Endothelial cell of umbilical vein (primary cell): ENCODE measurements around the gene THEM5. TPM values are rescaled to one million over a fixed set of nuclear protein-coding genes. Genes with fewer than 3 reads are reported as not detected.

Experiments used
- BruUV-seq: library from RNA; stranded (reverse); fragments of 400-500 nt; replicated peaks from 2 replicates; lab custom pipeline; 2021; lab: Mats Ljungman, UMichigan
- CTCF ChIA-PET: fragments of 300-600, 350-600 bp; sonication (Branson Sonifier 250); formaldehyde crosslinking; loops from one replicate; lab custom pipeline; 2021; ENCODE audit warnings: antibody characterized with exemption, inconsistent platforms; lab: Charles Lee
- POLR2A ChIA-PET: fragments of 300-600, 350-600 bp; sonication (Branson Sonifier 250); formaldehyde crosslinking; loops from one replicate; lab custom pipeline; 2021; ENCODE audit warnings: antibody characterized with exemption, inconsistent platforms; lab: Charles Lee
- DNase-seq: peaks from one replicate; pipeline ENCODE4 v3.0.0-alpha.2; 2011; ENCODE audit warnings: low read depth, low spot score
- FAIRE-seq: peaks from 2 replicates; lab custom pipeline; 2011; peaks lifted over from hg19 to GRCh38; lab: Jason Lieb, UNC
- H2AFZ ChIP-seq: 2 replicates; pipeline ENCODE4 v1.6.0; 2012; ENCODE audit warnings: low read depth, low read length, control low read depth, inconsistent platforms
- H3K27ac ChIP-seq: 2 replicates; pipeline ENCODE4 v1.5.1; 2011; ENCODE audit warnings: low read depth, mild to moderate bottlenecking, control low read depth, low read length, moderate library complexity; ENCODE audit not compliant: insufficient read depth
- H3K27me3 ChIP-seq, 2 experiments: 2 replicates each; pipeline versions ENCODE4 v1.6.0 to v1.6.1; 2011; ENCODE audit warnings: low read length in 2 of 2, mixed read lengths in 1 of 2; ENCODE audit not compliant: control insufficient read depth in 2 of 2, insufficient read depth in 2 of 2
- H3K36me3 ChIP-seq, 2 experiments: 2 replicates in 1 of 2; 3 replicates in 1 of 2; pipeline ENCODE4 v1.5.1; 2011; ENCODE audit warnings: low read length in 2 of 2, mild to moderate bottlenecking in 1 of 2, moderate library complexity in 1 of 2; ENCODE audit not compliant: control insufficient read depth in 2 of 2, insufficient read depth in 2 of 2; ENCODE audit errors: extremely low read depth in 1 of 2
- H3K4me1 ChIP-seq: 3 replicates; pipeline ENCODE4 v1.5.1; 2011; ENCODE audit warnings: mild to moderate bottlenecking, low read length; ENCODE audit not compliant: control insufficient read depth, insufficient read depth; ENCODE audit errors: extremely low read depth
- H3K4me2 ChIP-seq: 2 replicates; pipeline ENCODE4 v1.6.1; 2011; ENCODE audit warnings: low read length, control low read depth, mixed read lengths; ENCODE audit not compliant: insufficient read depth
- H3K4me3 ChIP-seq, 3 experiments: fragments of 200-600 bp in 1 of 3; sonication (generic), shearing (Covaris generic) in 1 of 3; replicated peaks in 1 of 3; 2 replicates each; pipeline ENCODE4 v1.5.1; 2011 to 2016; ENCODE audit warnings: control low read depth in 3 of 3, low read length in 3 of 3, mild to moderate bottlenecking in 2 of 3, inconsistent platforms in 1 of 3, low read depth in 1 of 3, moderate library complexity in 1 of 3; ENCODE audit not compliant: insufficient read depth in 1 of 3
- H3K79me2 ChIP-seq: 2 replicates; pipeline ENCODE4 v1.6.0; 2012; ENCODE audit warnings: low read length, inconsistent platforms; ENCODE audit not compliant: control insufficient read depth, insufficient read depth
- H3K9ac ChIP-seq: replicated peaks from 2 replicates; pipeline ENCODE3; 2011; ENCODE audit warnings: low read length, control low read depth; ENCODE audit not compliant: insufficient read depth; ENCODE audit errors: extremely low read depth
- H3K9me1 ChIP-seq: replicated peaks from 3 replicates; pipeline ENCODE4 v1.6.0; 2011; ENCODE audit warnings: mild to moderate bottlenecking, low read length; ENCODE audit not compliant: control insufficient read depth, insufficient read depth; ENCODE audit errors: extremely low read depth
- H3K9me3 ChIP-seq: replicated peaks from 2 replicates; pipeline ENCODE4 v1.5.1; 2012; ENCODE audit warnings: low read length, inconsistent platforms; ENCODE audit not compliant: control insufficient read depth, insufficient read depth
- H4K20me1 ChIP-seq: replicated peaks from 2 replicates; pipeline ENCODE3; 2011; ENCODE audit warnings: mild to moderate bottlenecking, low read length; ENCODE audit not compliant: control insufficient read depth, insufficient read depth; ENCODE audit errors: extremely low read depth
- EZH2 ChIP-seq: IDR thresholded peaks from 2 replicates; pipeline ENCODE4 v1.6.1; 2012; ENCODE audit warnings: borderline replicate concordance, low read depth, mild to moderate bottlenecking, moderate library complexity, low read length, inconsistent platforms; ENCODE audit not compliant: severe bottlenecking
- FOS ChIP-seq: IDR thresholded peaks from 2 replicates; pipeline ENCODE4 v1.6.1; 2011; ENCODE audit warnings: mild to moderate bottlenecking, low read length, moderate library complexity, borderline replicate concordance; ENCODE audit not compliant: insufficient read depth
- GATA2 ChIP-seq: IDR thresholded peaks from 2 replicates; pipeline ENCODE4 v1.7.0; 2011; ENCODE audit warnings: low read depth, mild to moderate bottlenecking, moderate library complexity, mixed read lengths, low read length; ENCODE audit not compliant: insufficient read length, insufficient read depth
- JUN ChIP-seq: IDR thresholded peaks from 2 replicates; pipeline ENCODE4 v1.6.1; 2011; ENCODE audit warnings: borderline replicate concordance, low read depth; ENCODE audit not compliant: insufficient read length, insufficient read depth
- MYC ChIP-seq: IDR thresholded peaks from one replicate; pipeline ENCODE4 v1.6.1; 2011; ENCODE audit warnings: mild to moderate bottlenecking, low read depth, low read length
- POLR2AphosphoS5 ChIP-seq: IDR thresholded peaks from 2 replicates; pipeline ENCODE4 v1.6.1; 2012; ENCODE audit warnings: low read depth, mild to moderate bottlenecking, control low read depth, low read length, moderate library complexity; ENCODE audit not compliant: insufficient read depth
- dilution Hi-C: fragments of 300-500 bp; cut with MboI; formaldehyde crosslinking; loops from one replicate; pipeline ENCODE4 v1.15.0; 2019; ENCODE audit warnings: low sequenced_read_pairs; ENCODE audit not compliant: extremely low pct_ligation_motif_present
- intact Hi-C: fragments of 100-400 bp; cut with micrococcal nuclease; formaldehyde crosslinking; loops from one replicate; pipeline ENCODE4 v1.10.0; 2022
- polyA plus RNA-seq, 4 experiments: library from polyadenylated mRNA; depleted of rRNA in 3 of 4; stranded (reverse) in 3 of 4; unstranded in 1 of 4; fragments of >200 nt; gene quantifications; 2 replicates each; pipeline versions ENCODE4 v1.2.1 to v1.2.3, GENCODE V29; 2011 to 2012; ENCODE audit warnings: missing spikeins in 1 of 4
- total RNA-seq: library from RNA; stranded (reverse); gene quantifications from 2 replicates; pipeline ENCODE4 v1.2.3, GENCODE V29; 2021
- TF ChIP-seq, protein P1 (sequence below): IDR thresholded peaks from 2 replicates; pipeline ENCODE4 v1.6.1; 2011; ENCODE audit not compliant: insufficient read depth, insufficient read length
- TF ChIP-seq, protein P2 (sequence below), 2 donors: IDR thresholded peaks; 1 replicate in 1 of 2; 2 replicates in 1 of 2; pipeline ENCODE4 v1.5.1; 2011; ENCODE audit warnings: low read length in 2 of 2, mild to moderate bottlenecking in 2 of 2, moderate library complexity in 2 of 2, control low read depth in 1 of 2, inconsistent platforms in 1 of 2, low read depth in 1 of 2; ENCODE audit not compliant: insufficient read depth in 1 of 2; ENCODE audit errors: extremely low read depth in 1 of 2

THEM5 gene
- total and polyA plus RNA-seq, 2 donors (not counting 3 experiments of a cell fraction or from before 2014, with no cell fraction given), result not detected

DNA sequence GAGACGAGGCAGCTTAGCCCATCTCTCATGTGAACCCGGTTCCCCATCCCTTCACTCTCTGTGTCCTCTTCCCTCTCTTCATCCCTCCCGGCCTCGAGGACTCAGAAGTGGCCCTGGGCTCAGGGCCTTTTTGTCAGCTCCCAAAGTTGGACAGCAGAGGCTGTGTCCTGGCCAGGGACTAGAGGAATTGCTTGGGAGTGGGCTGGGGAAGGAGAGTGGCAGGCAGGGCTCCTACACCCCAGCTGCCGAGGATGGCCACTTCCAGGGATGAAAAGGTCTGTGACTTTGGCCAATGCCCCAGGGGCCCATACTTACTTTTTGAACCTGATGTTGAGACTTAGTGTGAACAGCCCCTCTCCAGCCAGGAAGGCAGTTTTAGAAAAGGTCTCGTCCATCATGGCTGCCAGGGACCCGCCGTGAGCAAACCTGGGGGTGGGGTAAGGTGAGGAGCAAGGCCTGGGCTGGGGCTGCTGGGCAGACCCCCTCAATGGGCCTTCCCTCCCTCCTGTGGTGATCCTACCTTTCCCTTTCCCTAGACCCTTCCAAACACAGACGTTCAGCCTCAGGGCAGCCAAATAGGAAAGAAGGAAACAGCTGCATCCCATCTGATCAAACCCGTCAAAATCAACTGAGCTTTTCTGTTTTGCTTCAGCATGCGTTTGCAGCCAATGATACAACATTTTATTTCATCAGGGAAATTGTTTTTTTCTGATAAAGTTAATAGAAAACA, 5.5 kb downstream of the THEM5 start:
- no TSS peak for BruUV-seq
- FAIRE-seq, result peak; percentile 97
- POLR2A ChIA-PET, result no interaction called here

DNA sequence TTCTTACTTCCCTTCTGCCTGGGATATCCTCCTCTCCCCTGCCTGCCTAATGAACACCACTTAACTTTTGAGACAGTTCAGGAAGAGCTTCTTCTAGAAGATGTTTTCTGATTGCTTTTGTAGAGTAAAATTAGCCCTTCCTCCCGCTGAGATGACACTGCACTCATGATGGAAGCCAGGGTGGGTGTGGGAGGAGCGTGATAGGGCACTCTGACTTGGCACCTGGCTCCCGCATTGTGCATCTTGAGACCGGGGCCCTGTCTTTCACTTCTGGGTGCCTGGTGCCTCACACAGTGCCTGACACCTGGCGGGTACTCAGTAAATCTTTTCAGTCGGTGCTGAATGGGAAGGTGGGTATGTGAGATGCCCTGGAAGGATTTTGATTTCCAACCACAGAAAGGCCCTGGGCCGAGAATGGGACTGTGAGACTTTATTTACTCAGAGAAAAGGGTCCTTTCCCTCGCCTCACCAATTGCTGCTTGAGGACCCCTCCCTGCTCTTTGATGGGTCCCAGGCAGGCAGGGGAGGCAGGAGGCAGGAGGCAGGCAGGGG, 6.8 kb downstream of the THEM5 start:
- TF ChIP-seq, protein P1, sequence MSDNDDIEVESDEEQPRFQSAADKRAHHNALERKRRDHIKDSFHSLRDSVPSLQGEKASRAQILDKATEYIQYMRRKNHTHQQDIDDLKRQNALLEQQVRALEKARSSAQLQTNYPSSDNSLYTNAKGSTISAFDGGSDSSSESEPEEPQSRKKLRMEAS, result no peak
- TF ChIP-seq, protein P2, sequence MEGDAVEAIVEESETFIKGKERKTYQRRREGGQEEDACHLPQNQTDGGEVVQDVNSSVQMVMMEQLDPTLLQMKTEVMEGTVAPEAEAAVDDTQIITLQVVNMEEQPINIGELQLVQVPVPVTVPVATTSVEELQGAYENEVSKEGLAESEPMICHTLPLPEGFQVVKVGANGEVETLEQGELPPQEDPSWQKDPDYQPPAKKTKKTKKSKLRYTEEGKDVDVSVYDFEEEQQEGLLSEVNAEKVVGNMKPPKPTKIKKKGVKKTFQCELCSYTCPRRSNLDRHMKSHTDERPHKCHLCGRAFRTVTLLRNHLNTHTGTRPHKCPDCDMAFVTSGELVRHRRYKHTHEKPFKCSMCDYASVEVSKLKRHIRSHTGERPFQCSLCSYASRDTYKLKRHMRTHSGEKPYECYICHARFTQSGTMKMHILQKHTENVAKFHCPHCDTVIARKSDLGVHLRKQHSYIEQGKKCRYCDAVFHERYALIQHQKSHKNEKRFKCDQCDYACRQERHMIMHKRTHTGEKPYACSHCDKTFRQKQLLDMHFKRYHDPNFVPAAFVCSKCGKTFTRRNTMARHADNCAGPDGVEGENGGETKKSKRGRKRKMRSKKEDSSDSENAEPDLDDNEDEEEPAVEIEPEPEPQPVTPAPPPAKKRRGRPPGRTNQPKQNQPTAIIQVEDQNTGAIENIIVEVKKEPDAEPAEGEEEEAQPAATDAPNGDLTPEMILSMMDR (IDR thresholded peaks at IDR 0.05; ENCODE audit: extremely low read depth in 1 of 2, insufficient read depth in 1 of 2, low read depth in 1 of 2, low read length in 2 of 2), result no peak
- TF ChIP-seq MYC (no peak), POLR2AphosphoS5 (no peak), JUN (no peak), EZH2 (no peak), GATA2 (no peak)
- no TSS peak for BruUV-seq
- H3K4me1 ChIP-seq, result peaks cover 17% of the 10 kb centered on the region
- H4K20me1 ChIP-seq, result no peaks in the 10 kb centered on the region
- H2AFZ ChIP-seq, result no peak overlapping the region
- no peak overlapping the region for H3K27ac ChIP-seq
- H3K27me3 ChIP-seq, result peaks cover 3 to 6% of the 10 kb centered on the region in 2 experiments
- no peak overlapping the region for H3K9ac ChIP-seq
- ChIA-PET CTCF (interaction anchor here (0.6 to 3.6 kb wide), 6 partner anchors 12 to 155 kb away, joined by 3 to 22 read pairs (median 4); partner anchors contain the start of gene TDRKH), POLR2A (no interaction called here)
- H3K79me2 ChIP-seq, result no peaks in the 10 kb centered on the region
- no peaks in the 10 kb centered on the region for H3K9me3 ChIP-seq
- FAIRE-seq (no peak), DNase-seq (no peak)
- dilution Hi-C loops (no loop called here), intact Hi-C loops (loop anchor here (5.0 kb wide), 1 partner anchor 61 kb away; the partner anchor contains the start of gene THEM4)
- no peak overlapping the region for H3K4me3 ChIP-seq
- H3K9me1 ChIP-seq, result no peaks in the 10 kb centered on the region
- no peak overlapping the region for H3K4me2 ChIP-seq
- no peaks in the 10 kb centered on the region for H3K36me3 ChIP-seq

More for the DNA sequence above, 5.5 kb downstream of the THEM5 start:
- CTCF ChIA-PET, result interaction anchor here (0.9 to 3.6 kb wide), 10 partner anchors 10 to 547 kb away, joined by 3 to 22 read pairs (median 4); partner anchors contain the start of gene MRPL9
- intact Hi-C loops (loop anchor here (2.0 to 5.0 kb wide), 2 partner anchors 21 to 59 kb away; partner anchors contain the start of gene THEM4), dilution Hi-C loops (no loop called here)
- no peaks in the 10 kb centered on the region for H3K9me3 ChIP-seq
- no peak overlapping the region for H3K9ac ChIP-seq
- no peaks in the 10 kb centered on the region for H4K20me1 ChIP-seq
- TF ChIP-seq GATA2 (no peak), JUN (no peak), POLR2AphosphoS5 (no peak), MYC (no peak), EZH2 (no peak), FOS (no peak)
- TF ChIP-seq, protein P1, result no peak
- H3K36me3 ChIP-seq, result no peaks in the 10 kb centered on the region
- no peak overlapping the region for H2AFZ ChIP-seq
- H3K4me3 ChIP-seq, result no peak overlapping the region
- peak overlapping the region; percentile 27 for H3K4me2 ChIP-seq
- H3K4me1 ChIP-seq, result peaks cover 17% of the 10 kb centered on the region
- peak overlapping the region; percentile 69 for H3K27ac ChIP-seq
- peaks cover 3 to 7% of the 10 kb centered on the region in 2 experiments for H3K27me3 ChIP-seq
- no peaks in the 10 kb centered on the region for H3K79me2 ChIP-seq
- DNase-seq, result peak; percentile 92
- no peaks in the 10 kb centered on the region for H3K9me1 ChIP-seq
